Bronchus fibroblast of lung (primary cell): Measurements from ENCODE around the gene OR10J4. TPM values are rescaled to one million over a fixed set of nuclear protein-coding genes. Genes with fewer than 3 reads are reported as not detected.

Experiments
- total RNA-seq: library from RNA; depleted of rRNA; stranded (reverse); fragments of >200 nt; gene quantifications from 2 replicates; pipeline ENCODE4 v1.2.3, GENCODE V29; 2015

Gene OR10J4
- not detected in 2 replicates for total RNA-seq

GRCh38 chr1:159431904-159432303 lies at the start of gene OR10J4:
Gene OR10J4 (plus strand): TSS chr1:159432204.

GRCh38 chr1:159439422-159439821 lies 7.4 kb downstream of the OR10J4 start, which contains the start of gene OR10J1:
Gene OR10J1 (plus strand): TSS chr1:159439722. CDS start chr1:159439792, 70 bp downstream.

Other genes starting within 250 kb of the OR10J4 start
- not detected in 2 replicates for gene ACKR1, start 227.3 kb upstream of the OR10J4 start, total RNA-seq
- not detected in 2 replicates for gene FCER1A, start 129.9 kb upstream of the OR10J4 start, total RNA-seq
- gene OR10J1, start 7.5 kb downstream of the OR10J4 start, total RNA-seq, result not detected in 2 replicates
- not detected in 2 replicates for gene OR10J5, start 103.8 kb downstream of the OR10J4 start, total RNA-seq
- gene APCS, start 155.6 kb downstream of the OR10J4 start, total RNA-seq, result not detected in 2 replicates